Heart right ventricle (tissue), 16 donors: ENCODE measurements around the gene DFFA. TPM values are rescaled to one million over a fixed set of nuclear protein-coding genes. Genes with fewer than 3 reads are reported as not detected.
"Not testable (repeated sequence)": the region's sequence is repeated elsewhere in the genome, so short reads cannot be mapped to it uniquely, and the experiment has no call there.

ENCODE experiments used
- ATAC-seq, 8 donors: fragments of 200-7000 bp; cut with Tn5 transposase; one replicate each; pipeline ENCODE4 v1.9.1; 2020; ENCODE audit warnings: mild to moderate bottlenecking in 8 of 8, moderate library complexity in 8 of 8, moderate number of reproducible peaks in 1 of 8
- DNase-seq, 2 donors: peaks; one replicate each; pipeline ENCODE4 v3.0.0-alpha.2; 2020
- H3K27ac ChIP-seq, 10 donors: fragments of 200-600 bp; sonication (generic) in 2 of 10; one replicate each; pipeline versions ENCODE4 v1.5.0 to v1.8.0; 2020 to 2022; ENCODE audit warnings: mild to moderate bottlenecking in 3 of 10
- H3K27me3 ChIP-seq, 7 donors: fragments of 200-600 bp; one replicate each; pipeline ENCODE4 v1.8.0; 2021 to 2022; ENCODE audit warnings: mild to moderate bottlenecking in 2 of 7
- H3K36me3 ChIP-seq, 9 donors: fragments of 200-600 bp; sonication (generic) in 1 of 9; one replicate each; pipeline versions ENCODE4 v1.5.0 to v1.8.0; 2020 to 2022; ENCODE audit warnings: mild to moderate bottlenecking in 2 of 9
- H3K4me1 ChIP-seq, 9 donors: fragments of 200-600 bp; sonication (generic) in 1 of 9; one replicate each; pipeline versions ENCODE4 v1.5.0 to v1.8.0; 2020 to 2022; ENCODE audit warnings: mild to moderate bottlenecking in 4 of 9
- H3K4me3 ChIP-seq, 10 donors: fragments of 200-600 bp; sonication (generic) in 2 of 10; one replicate each; pipeline versions ENCODE4 v1.5.0 to v1.8.0; 2020 to 2022; ENCODE audit warnings: mild to moderate bottlenecking in 7 of 10, moderate library complexity in 2 of 10
- H3K9me3 ChIP-seq, 11 donors: fragments of 200-600 bp in 10 of 11; sonication (generic) in 2 of 11; one replicate each; pipeline versions ENCODE4 v1.5.0 to v1.8.0; 2013 to 2022; ENCODE audit warnings: mild to moderate bottlenecking in 2 of 11, control low read depth in 1 of 11, moderate library complexity in 1 of 11
- WGBS, 2 donors: extraction: QIAGEN DNeasy Blood & Tissue Kit; methylation state at CpG; one replicate each; pipeline ENCODE4 v1.1.7; 2013; ENCODE audit warnings: inconsistent platforms in 1 of 2; 5-methylcytosine and 5-hydroxymethylcytosine counted together
- intact Hi-C, 10 donors: fragments of 100-400 bp; cut with DNase I; formaldehyde crosslinking; loops; one replicate each; pipeline versions ENCODE4 v1.11.1 to v1.14.2; 2022
- polyA plus RNA-seq, 2 donors: library from polyadenylated mRNA; stranded (reverse); fragments of 200-250 nt; gene quantifications; one replicate each; pipeline ENCODE4 v1.2.3, GENCODE V29; 2013
- total RNA-seq, 10 donors: library from RNA; stranded (reverse); fragmentation: NEBNext Ultra II Directional in 3 of 10; extraction: Animal tissue kit (Norgen Biotek cat#: 25700) in 3 of 10; gene quantifications; one replicate each; pipeline versions ENCODE4 v1.2.1 to v1.2.4, GENCODE V29; 2021 to 2023
- TF ChIP-seq, protein P1 (sequence below), 9 donors: fragments of 200-600 bp; sonication (generic) in 2 of 9; IDR thresholded peaks; one replicate each; pipeline versions ENCODE4 v1.5.0 to v1.8.0; 2021 to 2022; ENCODE audit warnings: antibody characterized with exemption in 9 of 9, mild to moderate bottlenecking in 5 of 9, moderate library complexity in 1 of 9
- donor health status: Arrhythmogenic right ventricular cardiomyopathy.
- donor health status: ischemic (EF 13 %, LVEDD 7.1; RV severe dilation, severe dysfunction).
- donor health status: healthy with polysubstance abuse.
- donor health status: DM: no; HTN: yes; CAD: no.
- donor health status: DM: no; HTN: no; CAD: no.
- donor health status: ischemic (EF 25% LVEDD 6.9; RV normal size, moderate dysfunction).
- donor health status: ischemic (EF 25% LVEDD 5.7; RV mildly dilated, moderate dysfunction).
- donor health status: healthy.
- donor health status: DM: yes; HTN: yes; CAD: no.
- donor health status: Ischemic cardiomyopathy.
- donor health status: ischemic (EF 35%, LVEDD 5.7; RV mildly dilated, moderate dysfunction).
- donor health status: nonischemic (EF 11% LVEDD 7.7; RV severe dilation, severe dysfunction).
- donor health status: DM: yes; HTN: yes; CAD: no.
- donor health status: PGD.
- donor health status: ischemic (EF 29% LVEDD 5.4; RV normal size, mild dysfunction).
- donor health status: nonischemic (EF 23%, LVEDD 6.1; RV moderate dilation, normal function).

Gene DFFA
- total and polyA plus RNA-seq, 12 donors = 9.1 to 26.7 (median 23.0) TPM

DNA sequence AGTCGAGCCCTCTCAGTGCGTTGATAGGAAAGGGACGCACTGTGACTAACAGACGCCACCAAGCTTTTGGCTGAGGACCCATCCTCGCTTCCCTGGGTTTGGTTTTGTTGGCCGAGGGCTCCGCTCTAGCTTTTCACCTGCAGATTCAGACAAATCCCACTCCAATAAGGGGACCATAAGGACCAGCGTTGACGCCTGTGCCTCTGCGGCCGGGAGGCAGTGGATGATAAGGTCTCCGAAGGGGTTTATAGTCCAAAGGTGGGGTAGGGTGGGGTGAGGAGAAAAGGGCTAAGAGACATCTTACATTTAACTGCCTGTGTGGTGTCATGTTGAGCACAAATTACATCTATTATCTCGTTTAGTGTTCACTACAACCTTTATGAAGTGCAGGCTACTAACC, 3.2 kb upstream of the DFFA start:
- Histone ChIP-seq H3K9me3 (no peaks in the 10 kb centered on the region), H3K4me3 (peak overlapping the region; percentile 82 to 98 (median 88)), H3K4me1 (peaks cover 4 to 46% (median 31%) of the 10 kb centered on the region in 9 donors), H3K27me3 (no peaks in the 10 kb centered on the region), H3K36me3 (no peaks in the 10 kb centered on the region), H3K27ac (peak overlapping the region; percentile 77 to 93 (median 89))
- TF ChIP-seq, protein P1, sequence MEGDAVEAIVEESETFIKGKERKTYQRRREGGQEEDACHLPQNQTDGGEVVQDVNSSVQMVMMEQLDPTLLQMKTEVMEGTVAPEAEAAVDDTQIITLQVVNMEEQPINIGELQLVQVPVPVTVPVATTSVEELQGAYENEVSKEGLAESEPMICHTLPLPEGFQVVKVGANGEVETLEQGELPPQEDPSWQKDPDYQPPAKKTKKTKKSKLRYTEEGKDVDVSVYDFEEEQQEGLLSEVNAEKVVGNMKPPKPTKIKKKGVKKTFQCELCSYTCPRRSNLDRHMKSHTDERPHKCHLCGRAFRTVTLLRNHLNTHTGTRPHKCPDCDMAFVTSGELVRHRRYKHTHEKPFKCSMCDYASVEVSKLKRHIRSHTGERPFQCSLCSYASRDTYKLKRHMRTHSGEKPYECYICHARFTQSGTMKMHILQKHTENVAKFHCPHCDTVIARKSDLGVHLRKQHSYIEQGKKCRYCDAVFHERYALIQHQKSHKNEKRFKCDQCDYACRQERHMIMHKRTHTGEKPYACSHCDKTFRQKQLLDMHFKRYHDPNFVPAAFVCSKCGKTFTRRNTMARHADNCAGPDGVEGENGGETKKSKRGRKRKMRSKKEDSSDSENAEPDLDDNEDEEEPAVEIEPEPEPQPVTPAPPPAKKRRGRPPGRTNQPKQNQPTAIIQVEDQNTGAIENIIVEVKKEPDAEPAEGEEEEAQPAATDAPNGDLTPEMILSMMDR (IDR thresholded peaks at IDR 0.05) = no peak
- ATAC-seq (peak in 4 of 8 donors; percentile 6 to 26 (median 14)), DNase-seq (no peak)
- intact Hi-C loops = loop anchor here in 1 of 10 donors (2.0 to 10.0 kb wide), 3 partner anchors 52 to 101 kb away; partner anchors contain the start of gene PGD
- WGBS, 2 donors = 2 to 3% methylated on average over 13 of the region's 13 CpGs

DNA sequence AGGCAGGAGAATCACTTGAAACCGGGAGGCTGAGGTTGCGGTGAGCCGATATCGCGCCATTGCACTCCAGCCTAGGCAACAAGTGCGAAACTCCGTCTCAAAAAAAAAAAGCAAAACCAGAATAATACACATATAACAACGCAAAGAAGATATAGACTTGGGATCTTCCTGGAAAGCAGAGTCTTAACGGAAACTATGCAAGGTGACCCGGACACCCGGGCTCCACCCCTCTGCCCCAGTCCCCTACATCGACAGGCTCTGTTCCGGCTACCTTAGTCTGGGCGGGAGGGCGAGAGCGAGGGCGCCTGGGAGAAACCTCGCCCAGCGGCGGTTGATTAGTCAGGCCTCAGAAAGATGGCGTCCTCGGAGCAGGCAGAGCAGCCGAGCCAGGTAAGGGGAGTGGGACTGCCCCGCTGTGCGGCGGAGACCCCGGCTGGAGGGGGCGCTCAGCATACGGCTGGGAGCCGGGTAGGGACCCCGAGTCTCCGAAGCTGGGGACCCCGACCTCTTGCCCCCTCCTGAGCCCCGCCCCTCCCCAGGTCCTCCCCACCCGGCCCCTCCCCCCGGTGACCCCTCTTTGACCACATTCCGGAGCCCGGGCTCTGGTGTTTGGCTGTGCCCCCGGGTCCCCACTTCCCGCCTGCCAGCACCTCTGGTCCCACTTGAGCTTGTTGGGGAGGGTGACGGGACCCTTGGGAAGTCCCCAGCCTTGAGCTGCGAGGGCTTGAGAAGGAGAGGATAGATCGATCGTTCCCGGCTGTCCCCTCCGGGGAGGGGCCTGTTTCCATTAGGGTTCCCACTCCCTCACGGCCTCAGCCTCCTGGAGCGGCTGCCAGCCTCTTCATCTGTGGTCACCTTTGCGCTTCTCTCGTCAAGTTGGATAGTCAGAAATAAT, 2.5 kb upstream of the DFFA start, which contains the start of gene PEX14:
Gene PEX14, plus strand, starts transcription at position 338 of the 895 bp plus-strand sequence. Its CDS starts 17 bp downstream, at position 355.
- 10 to 11% methylated on average over 50 of the region's 50 CpGs for WGBS, 2 donors
- H3K27ac ChIP-seq = peak within 1 kb of the TSS; percentile 77 to 93 (median 89)
- intact Hi-C loops = loop anchor here in 2 of 10 donors (2.0 to 10.0 kb wide), 4 partner anchors 43 to 100 kb away; partner anchors contain the start of genes CENPS (in 1 of the 2) and PGD (in 1 of the 2)

DNA sequence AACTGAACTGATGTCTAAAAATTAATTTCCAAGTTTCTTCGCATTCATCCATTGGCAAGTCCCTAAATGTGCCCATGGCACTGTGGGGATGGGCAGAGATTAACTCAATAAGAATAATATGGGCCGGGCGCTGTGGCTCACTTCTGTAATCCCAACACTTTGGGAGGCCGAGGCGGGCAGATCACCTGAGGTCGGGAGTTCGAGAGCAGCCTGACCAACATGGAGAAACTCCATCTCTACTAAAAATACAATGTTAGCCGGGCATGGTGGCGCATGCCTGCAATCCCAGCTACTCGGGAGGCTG, 1.9 kb upstream of the DFFA start:
- H3K27me3 ChIP-seq, H3K36me3 ChIP-seq, ATAC-seq, H3K9me3 ChIP-seq, DNase-seq: not testable (repeated sequence)
- Histone ChIP-seq H3K4me1 (peaks cover 4 to 46% (median 31%) of the 10 kb centered on the region in 9 donors), H3K27ac (peak overlapping the region in 9 of 10 donors; percentile 83 to 93 (median 89)), H3K4me3 (peak overlapping the region; percentile 82 to 98 (median 88))
- 90 to 92% methylated on average over 10 of the region's 10 CpGs for WGBS, 2 donors
- intact Hi-C loops = loop anchor here in 2 of 10 donors (2.0 to 10.0 kb wide), 3 partner anchors 42 to 99 kb away; partner anchors contain the start of genes CENPS (in 1 of the 2) and PGD (in 1 of the 2)

More for the DNA sequence above, 2.5 kb upstream of the DFFA start, which contains the start of gene PEX14:
- DNase-seq (peak; percentile 87), ATAC-seq (peak; percentile 86 to 93 (median 92))
- Histone ChIP-seq H3K4me3 (peak within 1 kb of the TSS; percentile 82 to 98 (median 88)), H3K36me3 (no peaks in the 10 kb centered on the region), H3K9me3 (no peaks in the 10 kb centered on the region), H3K4me1 (peaks cover 4 to 46% (median 31%) of the 10 kb centered on the region in 9 donors), H3K27me3 (no peaks in the 10 kb centered on the region)
- TF ChIP-seq, protein P1 (IDR thresholded peaks at IDR 0.05) = peak in 1 of 9 donors; percentile 17

DNA sequence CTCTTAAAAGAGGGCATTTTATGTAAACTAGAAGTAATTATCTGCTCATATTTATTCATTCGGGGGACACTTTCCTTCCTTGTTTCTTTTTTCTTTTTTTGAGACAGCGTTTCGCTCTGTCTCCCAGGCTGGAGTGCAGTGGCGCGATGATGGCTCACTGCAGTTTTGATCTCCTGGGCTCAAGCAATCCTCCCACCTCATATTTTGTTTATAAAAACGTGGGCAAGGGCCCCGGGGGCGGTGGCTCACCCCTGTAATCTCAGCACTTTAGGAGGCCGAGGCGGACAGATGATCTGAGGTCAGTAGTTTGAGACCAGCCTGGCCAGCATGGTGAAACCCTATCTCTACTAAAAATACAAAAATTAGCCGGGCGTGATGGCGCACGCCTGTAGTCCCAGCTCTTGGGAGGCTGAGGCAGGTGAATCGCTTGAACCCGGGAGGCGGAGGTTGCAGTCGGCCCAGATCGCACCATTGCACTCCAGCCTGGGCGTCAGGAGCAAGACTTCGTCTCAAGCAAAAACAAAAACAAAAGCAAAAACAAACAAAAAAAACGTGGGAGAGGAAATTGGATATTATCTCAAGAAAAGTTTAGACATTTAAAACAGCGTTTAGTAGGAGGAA, 926 bp upstream of the DFFA start:
- intact Hi-C loops = loop anchor here in 2 of 10 donors (5.0 to 10.0 kb wide), 2 partner anchors 41 to 98 kb away; partner anchors contain the start of gene CENPS (in 1 of the 2)
- DNase-seq (no peak), ATAC-seq (no peak)
- TF ChIP-seq, protein P1 (IDR thresholded peaks at IDR 0.05) = no peak
- Histone ChIP-seq H3K4me1 (peaks cover 4 to 46% (median 31%) of the 10 kb centered on the region in 9 donors), H3K36me3 (peaks cover 0 to 13% (median 4%) of the 10 kb centered on the region in 9 donors), H3K9me3 (no peaks in the 10 kb centered on the region), H3K27me3 (no peaks in the 10 kb centered on the region), H3K4me3 (peak overlapping the region in 5 of 10 donors; percentile 64 to 94 (median 72)), H3K27ac (peak overlapping the region in 4 of 10 donors; percentile 59 to 85 (median 71))
- WGBS, 2 donors = 91 to 93% methylated on average over 23 of the region's 23 CpGs
